PC-9 (cell line): ENCODE measurements around the gene BCL2L1. TPM values are rescaled to one million over a fixed set of nuclear protein-coding genes. Genes with fewer than 3 reads are reported as not detected.

ENCODE experiments used
- BruUV-seq: library from RNA; stranded (reverse); fragments of 400-500 nt; replicated peaks from 2 replicates; lab custom pipeline; 2021; lab: Mats Ljungman, UMichigan
- CTCF ChIA-PET: fragments of 300-600 bp; sonication (Branson Sonifier 250); formaldehyde crosslinking; loops from one replicate; lab custom pipeline; 2022; ENCODE audit warnings: antibody characterized with exemption; lab: Charles Lee
- POLR2A ChIA-PET: fragments of 300-600 bp; sonication (Branson Sonifier 250); formaldehyde crosslinking; loops from one replicate; lab custom pipeline; 2022; ENCODE audit warnings: antibody characterized with exemption; ENCODE audit not compliant: unreplicated experiment; lab: Charles Lee
- DNase-seq, 2 experiments: peaks; one replicate each; pipeline versions ENCODE4 v3.0.0 to v3.0.0-alpha.2; 2015 to 2022; ENCODE audit warnings: mixed read lengths in 1 of 2
- H2AFZ ChIP-seq: fragments of 200-600 bp; sonication (generic); 2 replicates; pipeline ENCODE4 v1.8.1; 2017; ENCODE audit warnings: antibody characterized with exemption
- H3F3A ChIP-seq: fragments of 200-600 bp; sonication (generic); 2 replicates; pipeline ENCODE4 v1.8.1; 2017; ENCODE audit warnings: antibody characterized with exemption, mild to moderate bottlenecking, low read depth; ENCODE audit not compliant: insufficient read depth
- H3K27ac ChIP-seq: fragments of 200-600 bp; sonication (generic); 2 replicates; pipeline ENCODE4 v1.6.1; 2016; ENCODE audit warnings: mixed run types
- H3K27me3 ChIP-seq: fragments of 200-600 bp; sonication (generic); 2 replicates; pipeline ENCODE4 v1.6.1; 2016; ENCODE audit warnings: low read depth, mixed run types; ENCODE audit not compliant: insufficient read depth
- H3K36me3 ChIP-seq: fragments of 200-600 bp; sonication (generic); 2 replicates; pipeline ENCODE4 v1.6.1; 2016; ENCODE audit warnings: low read depth, mixed run types
- H3K4me1 ChIP-seq: fragments of 200-600 bp; sonication (generic); replicated peaks from 2 replicates; pipeline ENCODE4 v1.6.1; 2016; ENCODE audit warnings: mixed run types; ENCODE audit not compliant: insufficient read depth
- H3K4me2 ChIP-seq: fragments of 200-600 bp; sonication (generic); 2 replicates; pipeline ENCODE4 v1.6.1; 2017; ENCODE audit warnings: mixed run types
- H3K4me3 ChIP-seq: fragments of 200-600 bp; sonication (generic); 2 replicates; pipeline ENCODE4 v1.6.1; 2016; ENCODE audit warnings: mixed run types
- H3K79me2 ChIP-seq: fragments of 200-600 bp; sonication (generic); 2 replicates; pipeline ENCODE4 v1.6.1; 2017; ENCODE audit warnings: low read depth, mixed run types
- H3K9me2 ChIP-seq: fragments of 200-600 bp; sonication (generic); 2 replicates; pipeline ENCODE4 v1.8.1; 2017; ENCODE audit warnings: mild to moderate bottlenecking; ENCODE audit not compliant: insufficient read depth
- H3K9me3 ChIP-seq: fragments of 200-600 bp; sonication (generic); 2 replicates; pipeline ENCODE4 v1.8.1; 2016; ENCODE audit warnings: low read depth; ENCODE audit not compliant: insufficient read depth
- H4K20me1 ChIP-seq: fragments of 200-600 bp; sonication (generic); 2 replicates; pipeline ENCODE4 v1.8.1; 2017; ENCODE audit not compliant: insufficient read depth
- EZH2 ChIP-seq: fragments of 200-600 bp; sonication (generic); IDR thresholded peaks from 2 replicates; pipeline ENCODE4 v1.8.0; 2017; ENCODE audit warnings: antibody characterized with exemption, low read depth
- intact Hi-C: fragments of 100-400 bp; cut with micrococcal nuclease; formaldehyde crosslinking; loops from one replicate; pipeline ENCODE4 v1.10.0; 2022; ENCODE audit not compliant: unreplicated experiment
- total RNA-seq: library from RNA; stranded (reverse); gene quantifications from 2 replicates; pipeline ENCODE4 v1.2.3, GENCODE V29; 2021
- TF ChIP-seq, protein P1 (sequence below): fragments of 200-600 bp; sonication (generic); conservative IDR thresholded peaks from 2 replicates; pipeline ENCODE4 v1.6.1; 2017; ENCODE audit warnings: mixed run types, antibody characterized with exemption, mild to moderate bottlenecking, moderate library complexity

Gene BCL2L1
- total RNA-seq, 1 experiment from 2014 or later, result 125 TPM

DNA sequence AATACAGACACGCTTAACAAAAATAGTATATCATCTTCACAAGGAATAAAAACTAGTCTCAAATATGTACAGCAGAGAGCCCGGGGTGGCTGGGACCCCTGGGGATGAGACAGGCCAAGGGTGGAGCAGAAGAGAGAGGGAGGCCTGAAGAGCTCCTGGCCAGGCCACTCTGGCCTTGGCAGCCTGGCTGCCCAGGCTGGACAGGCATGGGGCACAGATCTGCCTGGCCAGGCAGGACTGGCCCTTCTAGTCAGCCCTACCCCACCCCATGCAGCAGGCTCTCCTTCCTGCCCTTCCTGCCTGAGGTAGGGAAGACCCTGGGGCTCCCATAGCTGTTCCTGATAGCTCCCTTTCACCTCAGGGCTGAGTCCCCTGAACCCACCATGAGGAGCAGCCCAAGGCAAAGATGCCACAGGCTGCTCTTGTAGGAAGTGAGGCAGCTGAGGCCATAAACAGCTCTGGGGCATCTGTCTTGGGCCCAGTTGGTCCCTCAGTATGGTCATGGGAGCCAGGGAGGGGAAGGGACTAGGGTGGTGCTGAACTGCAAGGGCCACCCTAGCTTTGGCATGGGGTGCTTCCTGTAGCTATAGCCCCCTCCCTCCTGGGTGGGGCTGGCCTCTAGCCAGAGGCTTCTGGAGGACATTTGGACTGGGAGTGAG is 57.8 kb downstream of the BCL2L1 start:
- ChIA-PET POLR2A (interaction anchor here (0.6 kb wide), 2 partner anchors 30 to 44 kb away, joined by 5 read pairs; no protein-coding TSS in a partner anchor), CTCF (interaction anchor here (1.4 to 2.4 kb wide), 2 partner anchors 37 to 59 kb away, joined by 4 to 16 read pairs; no protein-coding TSS in a partner anchor)
- Histone ChIP-seq H4K20me1 (peaks cover 28% of the 10 kb centered on the region), H3F3A (peaks cover 79% of the 10 kb centered on the region), H3K4me3 (no peak overlapping the region), H3K4me1 (peaks cover 53% of the 10 kb centered on the region), H3K79me2 (peaks cover 38% of the 10 kb centered on the region), H3K9me2 (no peaks in the 10 kb centered on the region), H3K36me3 (peaks cover 17% of the 10 kb centered on the region), H3K27me3 (no peaks in the 10 kb centered on the region), H3K27ac (peak overlapping the region; percentile 61; the same call in 1 of the 2 replicates), H3K9me3 (no peaks in the 10 kb centered on the region), H3K4me2 (peak overlapping the region; percentile 30; the same call in 1 of the 2 replicates), H2AFZ (no peak overlapping the region)
- TF ChIP-seq, protein P1, sequence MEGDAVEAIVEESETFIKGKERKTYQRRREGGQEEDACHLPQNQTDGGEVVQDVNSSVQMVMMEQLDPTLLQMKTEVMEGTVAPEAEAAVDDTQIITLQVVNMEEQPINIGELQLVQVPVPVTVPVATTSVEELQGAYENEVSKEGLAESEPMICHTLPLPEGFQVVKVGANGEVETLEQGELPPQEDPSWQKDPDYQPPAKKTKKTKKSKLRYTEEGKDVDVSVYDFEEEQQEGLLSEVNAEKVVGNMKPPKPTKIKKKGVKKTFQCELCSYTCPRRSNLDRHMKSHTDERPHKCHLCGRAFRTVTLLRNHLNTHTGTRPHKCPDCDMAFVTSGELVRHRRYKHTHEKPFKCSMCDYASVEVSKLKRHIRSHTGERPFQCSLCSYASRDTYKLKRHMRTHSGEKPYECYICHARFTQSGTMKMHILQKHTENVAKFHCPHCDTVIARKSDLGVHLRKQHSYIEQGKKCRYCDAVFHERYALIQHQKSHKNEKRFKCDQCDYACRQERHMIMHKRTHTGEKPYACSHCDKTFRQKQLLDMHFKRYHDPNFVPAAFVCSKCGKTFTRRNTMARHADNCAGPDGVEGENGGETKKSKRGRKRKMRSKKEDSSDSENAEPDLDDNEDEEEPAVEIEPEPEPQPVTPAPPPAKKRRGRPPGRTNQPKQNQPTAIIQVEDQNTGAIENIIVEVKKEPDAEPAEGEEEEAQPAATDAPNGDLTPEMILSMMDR, result no peak
- TF ChIP-seq EZH2, result no peak
- BruUV-seq, result no TSS peak
- intact Hi-C loops, result no loop called here
- DNase-seq, result peak in 1 of 2 experiments; percentile 20

DNA sequence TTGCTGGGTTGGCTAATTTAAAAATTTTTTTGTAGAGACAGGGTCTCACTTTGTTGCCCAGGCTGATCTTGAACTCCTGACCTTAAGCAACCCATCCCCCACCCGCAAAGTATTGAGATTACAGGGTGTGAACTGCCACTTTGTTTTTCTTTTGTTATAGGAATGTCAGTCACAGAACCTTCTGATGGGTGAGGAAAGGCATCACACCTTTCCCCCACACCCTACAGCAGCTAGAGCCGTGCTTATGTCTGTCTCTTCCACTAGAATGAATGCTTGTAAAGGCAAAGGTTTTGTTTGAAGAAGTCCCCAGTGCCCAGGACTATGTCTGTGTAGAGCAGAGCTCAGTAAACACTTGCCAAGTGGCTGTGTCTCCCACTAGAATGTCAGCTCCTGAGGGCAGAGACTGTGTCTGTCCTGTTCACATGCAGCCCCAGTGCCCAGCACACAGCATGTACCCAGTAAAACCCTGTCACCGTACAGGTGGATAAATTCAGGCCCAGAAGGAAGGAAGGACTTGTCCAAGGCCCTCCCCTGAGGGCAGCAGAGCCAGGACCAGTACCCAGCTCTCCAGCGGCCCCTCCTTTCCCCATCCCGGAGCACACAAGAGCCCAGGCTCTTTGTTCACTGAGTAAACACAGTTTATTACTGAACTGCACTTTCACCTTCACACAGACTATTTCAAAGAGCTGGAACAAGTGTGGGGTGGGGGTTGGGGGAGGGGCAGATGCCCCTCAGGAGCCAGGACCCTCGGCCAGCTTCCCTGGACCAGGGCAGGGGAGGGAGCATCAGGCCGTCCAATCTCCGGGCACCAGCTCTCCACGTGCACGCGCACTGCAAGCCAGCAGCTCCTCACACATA is 58.6 kb downstream of the BCL2L1 start:
- no TSS peak for BruUV-seq
- Histone ChIP-seq H3K4me2 (peak overlapping the region; percentile 30; the same call in 1 of the 2 replicates), H3K4me3 (no peak overlapping the region), H3K36me3 (peaks cover 10% of the 10 kb centered on the region; the same call in 1 of the 2 replicates), H3K9me3 (no peaks in the 10 kb centered on the region), H3F3A (peaks cover 74% of the 10 kb centered on the region), H3K4me1 (peaks cover 53% of the 10 kb centered on the region), H3K79me2 (peaks cover 30% of the 10 kb centered on the region), H2AFZ (no peak overlapping the region), H3K27me3 (no peaks in the 10 kb centered on the region), H3K9me2 (no peaks in the 10 kb centered on the region), H4K20me1 (peaks cover 22% of the 10 kb centered on the region), H3K27ac (peak overlapping the region; percentile 61)
- intact Hi-C loops, result no loop called here
- POLR2A ChIA-PET, result interaction anchor here (0.6 to 0.8 kb wide), 3 partner anchors 31 to 59 kb away, joined by 5 to 7 read pairs (median 5); partner anchors contain the start of gene BCL2L1
- TF ChIP-seq EZH2, result no peak
- TF ChIP-seq, protein P1, result no peak
- CTCF ChIA-PET, result interaction anchor here (0.7 to 2.4 kb wide), 3 partner anchors 37 to 60 kb away, joined by 4 to 16 read pairs (median 8); no protein-coding TSS in a partner anchor
- no peak for DNase-seq

DNA sequence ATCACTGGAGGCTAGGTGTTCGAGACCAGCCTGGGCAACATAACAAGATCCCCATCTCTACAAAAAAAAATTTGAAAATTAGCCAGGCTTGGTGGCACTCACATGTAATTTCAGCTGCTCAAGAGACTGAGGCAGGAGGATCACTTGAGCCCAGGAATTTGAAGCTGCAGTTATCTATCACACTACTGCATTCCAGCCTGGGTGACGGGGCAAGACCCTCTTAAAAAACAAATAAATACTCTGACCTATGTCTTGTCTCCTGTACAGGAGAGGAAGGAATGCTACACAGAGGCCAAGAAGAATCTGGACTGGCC is 59.2 kb downstream of the BCL2L1 start:
- no peaks in the 10 kb centered on the region for H3K27me3 ChIP-seq
- H3F3A ChIP-seq, result peaks cover 71% of the 10 kb centered on the region
- peaks cover 16% of the 10 kb centered on the region for H4K20me1 ChIP-seq
- no TSS peak for BruUV-seq
- no peak for DNase-seq
- peak overlapping the region; percentile 61 for H3K27ac ChIP-seq
- no peaks in the 10 kb centered on the region for H3K9me3 ChIP-seq
- H3K9me2 ChIP-seq, result no peaks in the 10 kb centered on the region
- H3K4me1 ChIP-seq, result peaks cover 53% of the 10 kb centered on the region
- TF ChIP-seq, protein P1, result no peak
- TF ChIP-seq EZH2, result no peak
- CTCF ChIA-PET, result interaction anchor here (1.4 to 2.4 kb wide), 2 partner anchors 38 to 60 kb away, joined by 4 to 16 read pairs; no protein-coding TSS in a partner anchor
- peaks cover 24% of the 10 kb centered on the region for H3K79me2 ChIP-seq
- no peak overlapping the region for H3K4me3 ChIP-seq
- no peak overlapping the region for H2AFZ ChIP-seq
- intact Hi-C loops, result no loop called here
- H3K36me3 ChIP-seq, result 0 out of 2 replicates have a peak, but pooled peaks cover 5% of the 10 kb centered on the region
- POLR2A ChIA-PET, result no interaction called here
- H3K4me2 ChIP-seq, result peak overlapping the region; percentile 30; the same call in 1 of the 2 replicates
